Fibroblast of villous mesenchyme (primary cell): Measurements from ENCODE around the gene DENND2D. TPM values are rescaled to one million over a fixed set of nuclear protein-coding genes. Genes with fewer than 3 reads are reported as not detected.
A peak's percentile ranks its signal among the peaks of the same experiment; 100 is the strongest.

Source experiments
- DNase-seq: peaks from one replicate; pipeline ENCODE4 v3.0.0-alpha.2; 2010; ENCODE audit warnings: low read depth
- H3K4me3 ChIP-seq: 2 replicates; pipeline ENCODE4 v1.5.1; 2011; ENCODE audit warnings: low read depth, mild to moderate bottlenecking, low read length
- CTCF ChIP-seq: IDR thresholded peaks from 2 replicates; pipeline ENCODE4 v1.5.1; 2012; ENCODE audit warnings: low read depth, mild to moderate bottlenecking, low read length; ENCODE audit not compliant: insufficient read depth
- total RNA-seq: library from RNA; depleted of rRNA; stranded (reverse); fragments of >200 nt; gene quantifications from 2 replicates; pipeline ENCODE4 v1.2.3, GENCODE V29; 2012

DENND2D gene
- total RNA-seq, 1 donor = 4.3 TPM

GRCh38 chr1:111227851-111228747 lies 27.7 kb upstream of the DENND2D start:
- no peak for TF ChIP-seq CTCF
- no peak overlapping the region for H3K4me3 ChIP-seq
- peak; percentile 47 for DNase-seq

- H3K4me3 ChIP-seq = no peak within 1 kb of the TSS
- no peak for TF ChIP-seq CTCF
- DNase-seq = peak; percentile 18
Observed at GRCh38 chr1:111227434-111227833, 27.0 kb upstream of the DENND2D start, which contains the start of gene CHI3L2. Gene CHI3L2 (plus strand): TSS chr1:111227713. CDS start chr1:111227730, 17 bp downstream.

GRCh38 chr1:111225717-111226400 lies 25.4 kb upstream of the DENND2D start:
- no peak for DNase-seq
- no peak overlapping the region for H3K4me3 ChIP-seq
- no peak for TF ChIP-seq CTCF

- no peak for TF ChIP-seq CTCF
- no peak overlapping the region for H3K4me3 ChIP-seq
- no peak for DNase-seq
Observed at GRCh38 chr1:111225091-111225490, 24.6 kb upstream of the DENND2D start.

- no peak for TF ChIP-seq CTCF
- DNase-seq = no peak
- H3K4me3 ChIP-seq = no peak overlapping the region
Observed at GRCh38 chr1:111223126-111223685, 22.8 kb upstream of the DENND2D start.

GRCh38 chr1:111222308-111223125 lies 22.1 kb upstream of the DENND2D start:
- no peak overlapping the region for H3K4me3 ChIP-seq
- TF ChIP-seq CTCF = peak; percentile 96
- peak; percentile 53 for DNase-seq
